SKM-1 (cell line): ENCODE results near the gene OPN5.

Source experiments
- DNase-seq: peaks from one replicate; lab custom pipeline; 2025; ENCODE audit not compliant: unreplicated experiment; lab: John Stamatoyannopoulos, UW

Gene OPN5

GRCh38 chr6:47853766-47854165, 71.9 kb downstream of the OPN5 start:
- DNase-seq: no peak

GRCh38 chr6:47854971-47855370, 73.1 kb downstream of the OPN5 start:
- DNase-seq: no peak

- DNase-seq: no peak
These were observed 77.3 kb downstream of the OPN5 start for GRCh38 chr6:47859175-47859574.

- no peak for DNase-seq
These were observed 80.9 kb downstream of the OPN5 start for GRCh38 chr6:47862731-47863130.

- no peak for DNase-seq
These were observed 83.4 kb downstream of the OPN5 start for GRCh38 chr6:47865206-47865605.

- no peak for DNase-seq
These were observed 93.8 kb downstream of the OPN5 start for GRCh38 chr6:47875593-47875992.
